Panc1 (cell line): ENCODE results near the gene P2RX1.

Experiments used
- CTCF ChIP-seq: fragments of 450-650 bp; IDR thresholded peaks from 2 replicates; pipeline ENCODE4 v1.5.1; 2017; ENCODE audit warnings: mild to moderate bottlenecking
- TCF7L2 ChIP-seq: IDR thresholded peaks from 2 replicates; pipeline ENCODE4 v1.6.1; 2011; ENCODE audit warnings: mild to moderate bottlenecking, low read depth, low read length, inconsistent platforms

- no peak for TF ChIP-seq CTCF
- TF ChIP-seq TCF7L2, result no peak
Measured at GRCh38 chr17:3960764-3961163, 44.5 kb upstream of the P2RX1 start.
